Testis (tissue), 3 donors: ENCODE results near the gene LUC7L3. TPM values are rescaled to one million over a fixed set of nuclear protein-coding genes. Genes with fewer than 3 reads are reported as not detected.

Source experiments
- DNase-seq: peaks from one replicate; pipeline ENCODE4 v3.0.0-alpha.2; 2019
- H3K27ac ChIP-seq, 2 donors: fragments of 200-600 bp; sonication (generic); one replicate each; pipeline ENCODE4 v1.5.1; 2019
- H3K27me3 ChIP-seq: fragments of 200-600 bp; sonication (generic); one replicate; pipeline ENCODE4 v1.5.1; 2019
- H3K36me3 ChIP-seq: fragments of 200-600 bp; sonication (generic); one replicate; pipeline ENCODE4 v1.5.1; 2017; ENCODE audit warnings: low read depth; ENCODE audit errors: missing control alignments
- H3K4me1 ChIP-seq: fragments of 200-600 bp; sonication (generic); one replicate; pipeline ENCODE4 v1.5.1; 2019
- H3K4me3 ChIP-seq, 2 donors: fragments of 200-600 bp; sonication (generic); one replicate each; pipeline ENCODE4 v1.5.1; 2017 to 2019
- H3K9me3 ChIP-seq: fragments of 200-600 bp; sonication (generic); one replicate; pipeline ENCODE4 v1.5.1; 2017
- POLR2A ChIP-seq: fragments of 450-650 bp; IDR thresholded peaks from one replicate; pipeline ENCODE4 v1.6.1; 2017; ENCODE audit warnings: antibody characterized with exemption, mild to moderate bottlenecking, moderate library complexity
- WGBS, 2 donors: methylation state at CpG; one replicate each; pipeline ENCODE4 v1.1.5; 2018; 5-methylcytosine and 5-hydroxymethylcytosine counted together
- intact Hi-C: fragments of 100-400 bp; cut with DNase I; formaldehyde crosslinking; loops from one replicate; pipeline ENCODE4 v1.15.1; 2023; ENCODE audit warnings: low total_unique reads
- polyA plus RNA-seq: library from polyadenylated mRNA; stranded (reverse); fragments of 350-450 nt; fragmentation: Illumina TruSeq; extraction: RNeasy Lipid Tissue Mini Kit (QIAGEN cat#74804); gene quantifications from one replicate; pipeline ENCODE4 v1.2.3, GENCODE V29; 2014; ENCODE audit warnings: low read depth, low replicate concordance; ENCODE audit not compliant: insufficient read depth
- total RNA-seq, 2 donors: library from RNA; depleted of rRNA; stranded (reverse); fragments of >200 nt; gene quantifications; one replicate each; pipeline ENCODE4 v1.2.3, GENCODE V29; 2016
- TF ChIP-seq, protein P1 (sequence below), 3 experiments: fragments of 450-650 bp in 2 of 3; fragments of 200-600 bp in 1 of 3; sonication (generic) in 1 of 3; IDR thresholded peaks; one replicate each; pipeline ENCODE4 v1.5.1; 2016 to 2019; ENCODE audit warnings: antibody characterized with exemption in 3 of 3, mild to moderate bottlenecking in 2 of 3, moderate library complexity in 1 of 3

LUC7L3 gene
- total and polyA plus RNA-seq, 3 donors from 2014 or later, result 37.4 to 160 (median 115) TPM

DNA sequence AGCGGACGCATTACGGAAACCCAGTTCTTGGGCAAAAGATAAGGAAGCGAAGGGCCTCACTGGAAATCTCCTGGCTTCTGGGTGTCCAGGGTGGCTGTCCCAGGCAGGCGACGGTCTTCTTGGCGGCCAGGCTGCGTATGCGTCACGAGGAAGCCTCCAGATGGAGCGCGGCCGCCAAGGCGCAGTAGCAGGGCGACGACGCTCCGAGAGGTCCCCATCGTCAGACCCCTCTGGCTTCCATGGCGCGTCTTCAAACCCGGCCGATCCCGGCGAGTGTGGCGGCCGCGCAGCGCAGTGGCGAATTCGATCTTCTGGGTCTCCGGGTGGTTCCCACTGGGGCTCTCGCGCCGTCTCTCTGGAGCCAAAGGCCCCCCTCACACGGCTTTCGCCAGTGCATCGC is 61.8 kb downstream of the LUC7L3 start:
- Histone ChIP-seq H3K4me3 (peak overlapping the region in 1 of 2 donors; percentile 54), H3K4me1 (no peaks in the 10 kb centered on the region), H3K27me3 (no peaks in the 10 kb centered on the region), H3K9me3 (no peaks in the 10 kb centered on the region), H3K27ac (no peak overlapping the region), H3K36me3 (no peaks in the 10 kb centered on the region)
- no peak for TF ChIP-seq POLR2A
- TF ChIP-seq, protein P1, sequence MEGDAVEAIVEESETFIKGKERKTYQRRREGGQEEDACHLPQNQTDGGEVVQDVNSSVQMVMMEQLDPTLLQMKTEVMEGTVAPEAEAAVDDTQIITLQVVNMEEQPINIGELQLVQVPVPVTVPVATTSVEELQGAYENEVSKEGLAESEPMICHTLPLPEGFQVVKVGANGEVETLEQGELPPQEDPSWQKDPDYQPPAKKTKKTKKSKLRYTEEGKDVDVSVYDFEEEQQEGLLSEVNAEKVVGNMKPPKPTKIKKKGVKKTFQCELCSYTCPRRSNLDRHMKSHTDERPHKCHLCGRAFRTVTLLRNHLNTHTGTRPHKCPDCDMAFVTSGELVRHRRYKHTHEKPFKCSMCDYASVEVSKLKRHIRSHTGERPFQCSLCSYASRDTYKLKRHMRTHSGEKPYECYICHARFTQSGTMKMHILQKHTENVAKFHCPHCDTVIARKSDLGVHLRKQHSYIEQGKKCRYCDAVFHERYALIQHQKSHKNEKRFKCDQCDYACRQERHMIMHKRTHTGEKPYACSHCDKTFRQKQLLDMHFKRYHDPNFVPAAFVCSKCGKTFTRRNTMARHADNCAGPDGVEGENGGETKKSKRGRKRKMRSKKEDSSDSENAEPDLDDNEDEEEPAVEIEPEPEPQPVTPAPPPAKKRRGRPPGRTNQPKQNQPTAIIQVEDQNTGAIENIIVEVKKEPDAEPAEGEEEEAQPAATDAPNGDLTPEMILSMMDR (IDR thresholded peaks at IDR 0.05), result no peak
- intact Hi-C loops, result no loop called here
- WGBS, 2 donors, result 34 to 46% methylated on average over 15 to 27 of the region's 38 CpGs
- DNase-seq, result no peak

DNA sequence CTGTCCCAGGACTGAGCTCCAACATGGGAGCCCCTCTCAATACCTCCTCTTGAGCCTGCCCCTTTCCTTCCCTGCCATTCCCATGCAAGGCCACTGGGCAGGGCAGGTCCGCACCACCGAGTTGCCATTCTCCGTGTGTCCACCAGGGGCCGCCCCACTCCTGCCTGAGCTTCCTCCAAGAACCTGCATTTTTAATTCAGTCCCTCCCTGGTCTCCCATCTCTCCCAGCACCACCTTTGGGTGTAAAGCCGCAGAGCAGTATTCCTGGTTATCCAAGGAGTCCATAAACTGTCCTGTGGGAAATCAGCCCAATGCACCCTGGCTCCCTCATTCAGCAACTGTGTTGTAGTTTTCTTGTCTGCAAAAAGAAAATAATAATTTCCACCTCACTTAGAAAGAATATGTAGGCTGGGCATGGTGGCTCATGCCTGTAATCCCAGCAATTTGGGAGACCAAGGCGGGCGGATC is 63.8 kb downstream of the LUC7L3 start:
- Histone ChIP-seq H3K4me3 (no peak overlapping the region), H3K36me3 (no peaks in the 10 kb centered on the region), H3K27me3 (no peaks in the 10 kb centered on the region), H3K4me1 (no peaks in the 10 kb centered on the region), H3K27ac (no peak overlapping the region), H3K9me3 (no peaks in the 10 kb centered on the region)
- intact Hi-C loops, result no loop called here
- 25 to 26% methylated on average over 7 of the region's 7 CpGs for WGBS, 2 donors
- TF ChIP-seq, protein P1 (IDR thresholded peaks at IDR 0.05), result peak; percentile 97 to 99 (median 98)
- no peak for TF ChIP-seq POLR2A
- DNase-seq, result peak; percentile 92

DNA sequence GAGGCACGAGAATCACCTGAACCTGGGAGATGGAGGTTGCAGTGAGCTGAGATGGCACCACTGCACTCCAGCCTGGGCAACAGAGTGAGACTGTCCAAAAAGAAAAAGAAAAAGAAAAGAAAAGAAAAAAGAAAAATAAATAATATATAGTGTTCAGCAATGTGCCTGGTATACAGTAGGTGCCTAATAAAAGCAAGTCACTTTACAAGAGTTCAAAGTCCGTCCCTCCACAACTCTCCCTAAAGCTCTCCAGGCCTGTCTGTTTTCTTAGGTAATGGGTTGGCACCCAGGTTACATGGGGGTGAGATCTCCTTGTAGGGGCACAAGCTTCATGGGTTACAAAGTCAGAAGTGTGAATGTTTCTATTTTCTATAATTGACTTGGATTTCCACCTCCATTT is 64.5 kb downstream of the LUC7L3 start:
- H3K27me3 ChIP-seq, result no peaks in the 10 kb centered on the region
- H3K4me3 ChIP-seq, result no peak overlapping the region
- H3K27ac ChIP-seq, result no peak overlapping the region
- H3K4me1 ChIP-seq, result no peaks in the 10 kb centered on the region
- 88 to 94% methylated on average over 2 of the region's 2 CpGs for WGBS, 2 donors
- intact Hi-C loops, result no loop called here
- no peaks in the 10 kb centered on the region for H3K9me3 ChIP-seq
- TF ChIP-seq, protein P1 (IDR thresholded peaks at IDR 0.05), result no peak
- no peak for TF ChIP-seq POLR2A
- no peak for DNase-seq
- no peaks in the 10 kb centered on the region for H3K36me3 ChIP-seq

DNA sequence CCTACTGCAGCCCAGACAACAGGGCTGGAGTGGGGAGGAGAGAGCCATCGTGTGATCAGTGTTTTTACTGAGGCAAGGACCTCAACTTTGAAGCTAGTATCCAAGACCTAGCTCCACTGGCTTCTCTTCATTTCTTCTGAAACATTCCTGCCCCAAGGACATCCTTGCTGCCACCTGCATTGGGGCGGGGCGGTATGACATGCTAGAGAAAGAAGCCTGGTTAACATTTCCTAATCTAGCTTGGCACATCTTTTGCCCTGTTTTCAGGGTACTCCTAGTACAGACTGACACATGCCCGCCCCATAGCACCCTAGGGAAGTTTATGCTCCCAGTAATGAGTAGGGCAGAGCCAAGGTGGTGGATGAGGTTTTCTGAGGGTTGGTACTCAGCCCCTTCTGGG is 65.7 kb downstream of the LUC7L3 start:
- H3K27ac ChIP-seq, result no peak overlapping the region
- no peak for DNase-seq
- intact Hi-C loops, result loop anchor here (5.0 kb wide), 1 partner anchor 52 kb away; the partner anchor contains the start of gene WFIKKN2
- no peaks in the 10 kb centered on the region for H3K9me3 ChIP-seq
- H3K4me1 ChIP-seq, result no peaks in the 10 kb centered on the region
- no peak overlapping the region for H3K4me3 ChIP-seq
- H3K36me3 ChIP-seq, result no peaks in the 10 kb centered on the region
- no peaks in the 10 kb centered on the region for H3K27me3 ChIP-seq
- WGBS, 2 donors, result 81 to 84% methylated on average over 4 of the region's 4 CpGs
- no peak for TF ChIP-seq POLR2A
- TF ChIP-seq, protein P1 (IDR thresholded peaks at IDR 0.05), result no peak

DNA sequence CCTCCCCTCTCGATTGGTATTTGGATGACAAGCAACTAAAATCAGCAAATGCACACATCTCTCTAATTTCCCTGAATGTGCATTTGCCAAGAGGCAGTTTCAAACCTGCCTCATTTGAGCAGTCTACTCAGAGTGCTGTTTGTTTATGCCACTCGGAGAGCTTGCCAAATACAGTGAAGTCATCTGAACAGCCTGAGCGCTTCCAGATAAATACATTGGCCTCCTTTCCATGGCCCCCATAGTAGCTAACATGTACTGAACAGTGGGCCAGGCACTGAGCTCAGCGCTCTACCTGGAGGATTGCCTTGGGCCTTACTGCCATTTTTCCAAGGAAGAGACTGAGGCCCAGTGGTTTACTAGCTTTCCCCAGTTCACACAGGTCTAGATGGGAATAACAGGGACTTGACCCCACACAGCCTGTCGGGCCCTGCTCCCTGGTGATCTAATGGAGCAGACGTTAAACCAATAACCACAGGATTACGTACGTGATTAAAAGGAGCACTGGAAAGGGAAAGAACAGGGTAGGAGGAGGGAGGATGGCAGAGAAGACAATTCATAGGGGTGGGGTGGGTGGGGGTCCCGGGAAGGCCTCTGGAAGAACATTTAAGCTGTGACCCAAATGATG is 66.7 kb downstream of the LUC7L3 start:
- no peak overlapping the region for H3K27ac ChIP-seq
- intact Hi-C loops, result loop anchor here (5.0 kb wide), 1 partner anchor 51 kb away; the partner anchor contains the start of gene WFIKKN2
- peak; percentile 56 for DNase-seq

More for the DNA sequence above, 66.7 kb downstream of the LUC7L3 start:
- no peaks in the 10 kb centered on the region for H3K27me3 ChIP-seq
- no peaks in the 10 kb centered on the region for H3K9me3 ChIP-seq
- 54 to 65% methylated on average over 9 of the region's 9 CpGs for WGBS, 2 donors
- no peak for TF ChIP-seq POLR2A
- TF ChIP-seq, protein P1 (IDR thresholded peaks at IDR 0.05), result no peak
- H3K36me3 ChIP-seq, result no peaks in the 10 kb centered on the region
- no peak overlapping the region for H3K4me3 ChIP-seq
- no peaks in the 10 kb centered on the region for H3K4me1 ChIP-seq
